ENCODE data around the gene DOK6.

DOK6 gene

DNA sequence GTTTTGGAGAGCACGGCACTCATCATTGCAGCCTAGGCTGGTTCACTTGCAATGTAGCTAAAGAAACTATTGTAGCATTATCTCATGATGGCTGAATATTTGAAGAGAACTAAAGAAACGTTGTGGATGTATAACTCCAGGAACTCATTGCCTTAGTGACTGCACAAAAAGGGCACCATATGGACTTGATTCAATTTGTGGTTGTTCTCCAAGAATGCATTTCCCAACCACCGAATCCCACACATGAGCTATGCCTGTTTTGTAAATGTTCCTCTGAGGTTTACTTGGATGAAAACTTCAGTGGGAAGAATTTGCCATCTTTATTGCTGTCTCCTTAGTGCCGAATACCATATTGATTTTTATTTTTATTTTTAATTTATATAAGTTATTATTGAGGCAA, 43.5 kb downstream of the DOK6 start:
- DNase-seq: no peak

DNA sequence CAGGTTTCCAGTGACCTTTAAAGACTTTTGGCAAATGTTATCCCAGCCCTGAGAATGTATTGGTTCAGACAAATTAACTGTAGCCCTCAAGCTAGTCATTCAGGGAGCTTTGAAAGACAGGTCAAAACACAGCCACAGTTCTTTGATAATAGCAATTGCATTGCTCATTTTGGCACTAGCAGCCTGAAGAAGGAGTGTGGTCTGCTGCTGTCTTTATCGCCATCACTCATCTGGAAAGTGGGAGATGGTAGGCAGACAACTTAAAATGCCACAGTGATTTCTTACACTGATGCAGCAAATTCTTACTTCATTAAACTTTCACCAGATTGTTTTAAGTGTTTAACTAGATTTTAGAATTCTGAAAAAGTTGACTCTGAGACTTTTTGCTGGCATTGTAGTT, 47.2 kb downstream of the DOK6 start:
- no peak for DNase-seq

DNA sequence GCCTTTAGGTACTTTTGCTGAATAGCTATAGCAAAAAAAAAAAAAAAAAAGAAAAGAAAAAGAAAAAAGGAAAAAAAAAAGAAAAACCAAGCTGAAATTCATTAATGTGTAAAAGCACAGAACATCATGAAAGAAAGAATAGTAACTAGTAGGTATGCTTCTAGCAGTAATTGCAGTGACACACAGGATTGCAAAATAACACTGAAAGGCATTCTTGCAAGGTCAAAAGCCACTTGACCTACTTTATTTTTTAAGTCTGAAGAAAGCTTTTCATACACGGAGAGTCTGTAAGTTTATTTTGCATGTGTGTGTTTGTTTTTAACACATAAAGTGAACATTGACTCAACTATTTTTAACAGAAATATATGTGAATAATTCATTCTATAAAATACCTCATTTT, 54.4 kb downstream of the DOK6 start:
- no peak for DNase-seq

DNA sequence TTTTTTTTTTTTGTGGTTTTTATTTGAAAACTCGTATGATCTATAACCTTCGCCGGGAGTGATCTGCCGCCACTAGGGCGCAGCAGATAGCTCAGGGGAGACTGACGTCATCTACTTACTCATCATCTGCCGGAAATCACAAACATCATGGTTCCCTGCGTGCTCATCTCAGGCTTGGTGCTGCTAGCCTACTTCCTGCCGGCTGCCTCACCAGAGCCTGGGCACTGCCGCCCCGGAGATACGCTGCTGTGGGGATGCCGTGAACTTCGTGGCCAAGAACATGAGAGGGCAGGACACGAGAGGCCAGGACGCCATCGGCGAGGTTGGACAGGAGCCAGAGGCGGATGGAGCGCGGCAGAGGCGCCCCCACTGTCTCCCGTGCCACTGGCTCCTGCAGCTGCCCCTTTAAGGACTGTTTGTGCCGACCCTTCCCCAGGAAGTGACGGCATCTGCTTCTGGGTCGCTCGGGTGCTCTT, 68.8 kb downstream of the DOK6 start:
- peak; percentile 43 for DNase-seq

DNA sequence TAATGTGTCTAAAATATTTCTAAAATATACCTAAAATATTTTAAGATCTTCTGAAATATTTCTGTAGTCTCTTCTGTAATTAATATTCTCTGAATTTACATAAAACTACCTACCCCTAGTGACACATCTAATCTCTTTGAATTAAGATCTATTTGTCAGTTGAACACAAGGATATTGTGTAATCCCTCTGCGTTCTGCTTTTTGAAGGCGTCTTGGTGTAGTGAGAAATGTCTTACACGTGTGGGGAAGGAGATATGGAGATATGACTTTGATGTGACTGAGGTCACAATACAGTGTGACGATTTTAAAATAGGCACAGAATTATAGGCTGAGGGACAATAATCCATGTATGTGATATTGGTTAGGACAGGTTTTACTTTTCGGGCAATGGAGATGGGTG, 79.8 kb downstream of the DOK6 start:
- no peak for DNase-seq

DNA sequence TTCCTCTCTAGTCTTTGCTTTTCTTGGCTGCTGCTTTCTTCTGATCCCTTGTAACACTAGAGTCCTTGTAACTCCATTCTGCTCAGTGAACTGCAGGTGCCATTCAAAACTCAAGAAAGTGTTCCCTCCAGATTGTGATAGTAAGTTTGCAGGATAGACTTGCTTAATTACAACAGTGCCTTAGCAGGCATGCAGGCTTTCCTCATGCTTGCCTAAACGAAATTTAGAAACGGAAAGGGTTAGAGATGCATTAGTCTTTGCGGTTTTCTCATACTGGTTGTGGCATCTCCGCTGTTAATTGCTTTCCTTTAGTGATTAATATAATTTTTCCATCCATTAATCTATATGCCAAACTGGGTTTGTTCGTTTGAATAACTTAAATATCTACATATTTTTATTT, 82.9 kb downstream of the DOK6 start:
- no peak for DNase-seq

DNA sequence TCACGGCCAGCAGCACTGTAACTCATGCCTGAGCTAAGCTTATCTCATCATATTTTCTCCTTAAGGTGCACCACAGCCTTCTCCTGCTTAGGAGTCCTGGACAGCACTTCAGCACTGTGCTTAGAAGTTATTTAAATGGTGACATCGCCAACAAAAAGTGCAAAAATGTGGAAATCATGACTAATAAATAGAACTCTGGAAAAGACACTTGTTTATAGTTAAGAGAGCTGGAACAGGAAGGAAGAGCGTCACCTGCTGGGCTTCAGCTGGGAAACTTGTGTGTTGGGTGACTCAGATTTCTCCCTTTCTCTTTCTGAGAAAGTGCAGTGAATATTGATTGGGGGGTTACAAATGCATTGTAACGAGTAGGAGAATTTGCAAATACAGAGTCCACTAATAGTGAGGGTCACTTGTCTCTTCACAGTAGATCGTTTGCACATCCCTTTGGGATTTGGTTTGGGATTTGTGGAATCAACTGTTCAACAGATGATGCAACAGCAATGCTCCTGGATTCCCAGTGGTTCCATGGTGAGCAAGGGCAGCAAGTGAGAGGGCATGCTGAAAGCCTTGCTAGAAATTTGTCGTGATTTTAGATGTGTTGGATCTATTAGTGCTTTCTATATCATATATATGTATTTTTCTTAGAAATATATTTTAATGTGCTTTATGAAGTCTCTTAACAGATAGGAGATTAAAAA, 84.2 kb downstream of the DOK6 start:
- DNase-seq: no peak

DNA sequence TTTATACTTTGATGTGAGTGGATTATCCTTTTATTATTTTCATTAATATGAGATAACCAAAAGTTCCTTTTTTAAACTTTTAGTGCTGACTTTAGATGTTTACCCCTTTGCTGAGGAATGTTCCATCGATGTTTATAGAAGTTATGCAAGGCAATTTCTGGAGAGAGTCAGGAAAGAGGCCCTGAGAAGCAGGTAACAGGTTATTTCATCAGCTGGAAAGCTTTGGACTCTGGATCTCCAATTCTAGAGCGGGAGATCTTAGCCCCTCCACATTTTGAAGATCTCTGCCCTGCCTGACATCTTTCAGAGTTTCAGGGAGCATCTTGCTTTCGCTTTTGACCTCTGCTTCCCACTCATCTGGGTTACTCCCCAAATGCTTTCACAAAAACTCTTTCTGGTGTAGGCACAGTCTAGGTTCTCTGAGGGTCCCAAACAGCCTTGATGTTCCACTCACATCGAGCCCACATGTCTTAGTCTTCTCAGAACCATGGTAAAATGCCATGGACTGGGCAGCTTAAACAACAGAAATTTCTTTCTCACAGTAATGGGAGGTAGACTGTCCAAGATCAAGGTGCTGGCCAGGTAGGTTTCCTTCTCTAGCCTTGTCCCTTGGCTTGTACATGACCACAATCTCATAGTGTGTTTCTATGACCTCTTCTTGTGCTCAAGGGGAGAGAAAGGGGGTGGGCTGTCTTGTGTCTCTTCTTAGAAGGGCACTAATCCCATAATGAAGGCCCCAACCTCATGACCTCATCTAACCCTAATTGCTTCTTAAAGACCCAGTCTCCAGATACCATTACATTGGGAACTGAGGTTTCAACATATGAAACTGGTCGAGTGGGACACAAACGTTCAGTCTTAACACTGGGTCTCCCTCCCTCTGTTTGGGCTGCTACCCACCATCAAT, 87.1 kb downstream of the DOK6 start:
- no peak for DNase-seq

DNA sequence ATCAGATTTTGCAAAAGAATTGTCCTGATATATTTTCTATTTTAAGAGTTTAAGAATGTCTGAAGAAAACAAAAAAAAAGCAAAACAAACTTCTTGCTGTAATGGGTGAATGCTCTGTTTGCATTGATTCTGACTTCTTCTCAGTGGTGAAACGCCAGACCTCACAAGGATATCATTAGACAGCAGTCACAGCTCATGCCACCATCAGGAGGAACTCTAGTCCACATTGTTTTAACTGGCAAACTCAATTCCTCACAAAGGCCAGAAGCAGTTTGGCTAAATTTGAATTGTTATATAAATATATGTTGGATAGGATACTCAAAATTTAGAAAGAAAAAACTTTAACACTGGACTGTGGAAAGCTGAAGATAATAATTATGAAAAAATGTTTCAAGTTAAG, 89.4 kb downstream of the DOK6 start:
- DNase-seq: no peak

DNA sequence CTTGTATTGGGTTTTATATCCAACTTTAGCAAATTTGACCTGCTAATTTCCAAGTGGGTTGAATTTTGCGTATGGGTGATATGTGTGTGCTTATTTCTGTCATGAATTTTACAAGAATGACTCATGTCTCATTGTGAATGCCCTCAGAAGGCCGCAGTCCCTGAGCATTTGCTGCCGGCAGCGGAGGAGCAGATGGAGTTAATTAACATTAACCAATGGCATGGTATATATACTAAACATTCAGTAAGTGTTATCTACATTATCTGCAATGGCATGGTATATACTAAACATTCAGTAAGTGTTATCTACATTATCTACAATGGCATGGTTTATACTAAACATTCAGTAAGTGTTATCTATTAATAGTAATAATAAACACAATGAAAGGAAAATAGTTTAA, 90.1 kb downstream of the DOK6 start:
- no peak for DNase-seq

DNA sequence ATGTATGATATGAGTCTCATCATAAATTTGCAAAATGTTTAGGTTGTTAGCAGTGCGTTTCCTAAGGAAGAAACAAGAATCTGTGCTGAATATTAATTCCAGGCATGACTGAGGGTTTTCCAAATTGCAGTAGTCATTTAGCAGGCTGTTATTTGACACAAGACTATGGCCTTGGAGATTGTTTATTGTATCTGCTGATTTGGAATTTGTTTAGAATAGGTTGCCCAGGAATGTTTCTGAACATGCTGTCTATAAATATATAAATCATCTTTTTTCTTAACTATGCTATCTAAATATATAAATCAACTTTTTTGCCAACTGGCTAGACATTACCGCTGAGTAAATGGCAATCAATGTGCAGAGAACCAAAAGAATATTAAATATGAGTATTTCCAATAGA, 90.9 kb downstream of the DOK6 start:
- DNase-seq: no peak

DNA sequence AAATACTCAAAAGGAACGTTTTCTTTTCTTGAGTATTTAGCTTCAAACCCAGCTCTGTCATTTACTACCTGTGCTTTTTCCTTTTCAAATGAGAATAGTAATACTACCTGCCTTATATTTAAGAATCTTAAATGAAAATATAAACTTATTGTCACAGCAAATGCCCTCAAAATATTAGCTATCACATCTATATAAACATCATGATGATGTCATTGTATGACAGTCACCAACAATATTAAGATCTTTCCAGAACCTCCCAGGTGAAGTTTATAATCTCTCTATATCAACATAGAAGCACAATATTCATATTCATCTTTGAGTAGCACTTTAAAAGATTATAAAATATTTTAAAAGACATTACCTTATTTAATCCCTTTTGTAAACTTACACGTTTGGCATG, 92.2 kb downstream of the DOK6 start:
- DNase-seq: no peak

DNA sequence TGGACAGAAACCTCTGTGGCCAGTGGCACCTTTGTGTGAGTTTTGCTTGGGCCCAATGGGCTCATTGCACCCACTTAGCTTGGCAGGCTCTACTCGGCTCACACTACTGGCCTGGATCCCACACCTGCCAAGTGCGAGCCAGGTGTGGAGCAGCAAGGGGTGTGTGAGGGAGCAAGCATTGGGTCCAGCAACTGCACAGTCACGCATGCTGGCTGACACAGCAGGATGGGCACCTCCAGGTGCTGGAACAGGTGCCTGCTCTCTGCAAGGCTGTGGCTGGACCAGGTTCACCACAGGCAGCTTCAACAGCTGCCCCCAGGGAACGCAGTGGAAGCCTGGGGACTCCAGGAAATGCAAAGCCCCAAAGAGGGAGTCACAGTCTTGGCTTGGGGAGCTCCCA, 94.2 kb downstream of the DOK6 start:
- DNase-seq: no peak

DNA sequence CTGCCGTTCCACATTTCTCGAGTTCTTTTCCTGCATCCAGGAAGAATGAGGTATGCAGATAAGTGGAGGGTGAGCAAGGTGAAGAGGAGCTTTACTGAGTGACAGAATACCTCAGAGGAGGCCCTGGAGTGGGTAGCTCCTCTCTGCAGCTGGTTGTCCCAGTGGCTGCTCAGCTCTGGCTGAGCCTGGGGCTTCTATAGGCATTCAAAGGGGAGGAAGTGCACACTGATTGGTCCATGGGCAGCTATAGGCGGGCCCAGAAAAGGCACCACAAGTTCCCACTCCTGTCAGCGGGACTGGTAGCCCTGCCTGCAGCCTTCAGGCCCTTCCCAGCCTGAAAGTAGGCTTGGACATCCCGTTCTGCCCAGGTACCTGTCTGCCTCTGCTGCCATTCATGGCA, 94.7 kb downstream of the DOK6 start:
- no peak for DNase-seq

DNA sequence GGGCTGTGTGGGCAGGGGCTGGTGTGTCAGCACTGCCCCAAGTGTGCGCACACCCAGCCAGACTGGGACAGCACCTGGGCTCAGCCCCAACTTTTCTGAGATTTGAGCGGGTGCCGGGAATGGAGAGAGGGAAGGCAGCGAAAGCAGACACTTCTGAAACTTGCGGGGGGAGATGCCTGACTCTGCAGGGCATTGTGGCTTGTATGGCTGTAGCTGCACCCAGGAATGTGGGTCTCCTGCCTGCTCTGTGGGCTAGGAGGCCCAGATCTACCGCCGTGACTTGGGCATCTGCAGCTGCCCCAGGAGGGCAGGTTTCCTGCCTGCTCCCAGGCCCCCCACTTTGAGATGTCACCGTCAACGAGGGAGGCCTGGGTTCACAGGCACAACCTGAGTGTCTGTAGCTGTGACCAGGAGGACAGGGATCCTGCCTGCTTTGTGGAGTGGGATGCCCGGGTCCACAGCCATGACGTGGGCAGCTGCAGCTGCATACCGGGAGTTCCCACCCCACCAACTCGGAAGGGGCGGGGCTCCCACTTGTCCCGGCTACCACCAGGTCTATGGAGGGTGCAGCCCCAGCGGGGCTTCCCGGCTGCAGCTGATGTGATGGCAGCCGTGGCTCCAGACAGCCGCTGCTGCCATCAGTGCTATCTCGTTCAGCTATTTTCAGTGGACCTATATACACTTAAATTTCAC, 95.3 kb downstream of the DOK6 start:
- no peak for DNase-seq

DNA sequence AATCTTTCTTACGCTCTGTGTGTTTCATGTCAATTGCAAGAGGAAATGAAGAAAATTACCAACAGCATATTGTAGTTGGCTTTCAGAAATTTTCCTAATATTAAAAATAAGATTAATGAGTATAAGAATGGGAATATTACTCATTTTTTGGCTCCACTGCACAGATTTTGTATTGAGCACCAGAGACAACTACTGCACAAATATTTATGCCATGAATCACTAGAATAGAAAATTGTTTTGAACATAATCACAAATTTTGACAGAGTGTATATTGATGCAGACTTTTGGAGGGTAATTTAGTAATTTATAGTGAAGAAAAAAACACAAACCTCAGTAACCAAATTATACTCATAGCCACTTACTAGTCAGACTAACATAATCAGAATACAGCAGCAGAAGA, 118.3 kb downstream of the DOK6 start:
- DNase-seq: no peak

DNA sequence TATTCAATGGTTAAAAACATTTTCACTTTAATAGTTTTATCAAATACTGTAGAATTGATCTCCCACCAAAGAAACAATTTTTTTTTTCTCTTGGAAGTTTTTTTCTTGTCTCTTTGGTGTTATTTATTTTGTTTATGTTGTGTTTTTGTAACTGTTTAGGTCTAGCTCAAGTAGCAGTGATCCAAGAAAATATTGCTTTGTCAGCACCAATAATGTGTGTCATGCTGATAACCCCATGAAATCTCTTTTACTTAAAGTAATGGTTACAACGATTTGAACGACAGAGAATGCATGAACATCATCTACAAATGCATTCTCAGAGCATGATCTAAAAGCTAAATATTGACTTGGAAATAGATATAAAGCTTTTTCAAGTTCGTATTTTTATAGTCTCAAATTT, 122.9 kb downstream of the DOK6 start:
- DNase-seq: no peak

DNA sequence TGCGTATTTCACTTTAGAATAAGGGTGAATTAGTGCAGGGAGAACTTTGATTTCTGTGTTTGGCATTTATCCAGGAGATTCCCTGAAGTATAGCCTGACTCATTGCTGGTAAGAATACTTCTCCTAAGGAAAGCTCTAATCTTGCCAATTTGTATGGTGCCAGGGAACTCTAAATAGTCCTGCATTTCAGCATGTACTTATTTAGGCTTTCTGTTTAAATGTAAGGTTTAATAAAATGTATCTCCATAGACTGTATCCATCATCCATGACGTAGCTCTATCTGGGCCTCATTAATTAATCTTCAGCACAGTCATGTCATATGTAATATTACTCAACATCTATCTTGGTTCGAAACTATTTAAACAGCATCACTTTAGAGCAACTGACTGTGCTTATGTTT, 127.7 kb downstream of the DOK6 start:
- DNase-seq: no peak

DNA sequence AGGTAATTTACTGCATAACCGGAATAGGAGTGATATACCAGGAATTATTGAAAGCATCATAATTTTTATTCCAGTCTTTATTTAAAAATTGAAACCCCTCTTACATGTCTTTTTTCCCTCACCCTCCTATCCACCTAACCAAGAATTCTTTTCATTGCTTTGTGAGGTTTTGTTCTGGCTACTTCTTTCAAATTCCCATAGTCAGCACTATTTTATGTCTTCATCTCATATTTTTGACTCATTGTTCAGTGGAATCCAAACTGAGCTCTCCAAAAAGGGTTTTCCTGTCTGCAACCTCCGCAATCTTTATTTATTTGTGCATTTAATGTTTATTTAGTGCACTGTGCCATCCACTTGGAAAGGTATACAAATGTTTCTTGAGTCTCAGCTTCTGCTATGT, 128.5 kb downstream of the DOK6 start:
- DNase-seq: no peak

DNA sequence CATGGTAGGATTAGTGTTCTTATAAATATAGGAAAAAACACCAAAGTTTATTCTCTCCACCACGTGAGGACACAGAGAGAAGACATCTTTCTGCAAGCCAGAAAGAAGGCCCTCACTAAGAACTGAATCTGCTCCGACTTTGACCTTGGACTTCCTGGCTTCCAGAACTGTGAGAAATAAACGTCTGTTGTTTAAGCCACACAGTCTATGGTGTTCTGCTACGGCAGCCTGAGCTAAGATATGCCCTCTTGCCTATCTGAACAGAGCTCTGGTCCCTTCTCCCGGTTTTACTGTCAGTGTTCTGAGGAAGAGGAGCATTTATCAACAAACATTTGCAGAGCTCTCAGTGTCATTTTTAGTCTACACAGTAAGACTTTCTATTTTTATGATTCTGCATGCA, 131.3 kb downstream of the DOK6 start:
- DNase-seq: no peak

DNA sequence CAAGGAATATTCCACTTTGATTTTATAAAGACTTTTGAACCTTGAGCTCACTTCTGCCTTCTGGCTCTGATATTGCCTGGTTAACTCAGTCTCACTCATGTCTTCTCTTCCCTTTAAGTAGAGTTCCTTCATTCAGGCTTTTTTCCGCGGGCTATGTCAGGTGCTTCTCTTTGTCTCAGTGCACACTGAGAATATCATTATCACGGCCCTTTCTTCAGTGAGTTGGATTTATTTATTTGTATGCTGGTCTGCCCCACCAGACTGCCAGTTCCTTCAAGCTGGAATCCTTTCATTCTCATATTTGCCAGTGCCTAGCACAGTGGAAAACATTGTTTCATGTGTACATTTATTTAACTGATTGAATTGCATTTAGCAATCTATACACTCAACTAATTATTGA, 136.5 kb downstream of the DOK6 start:
- no peak for DNase-seq

DNA sequence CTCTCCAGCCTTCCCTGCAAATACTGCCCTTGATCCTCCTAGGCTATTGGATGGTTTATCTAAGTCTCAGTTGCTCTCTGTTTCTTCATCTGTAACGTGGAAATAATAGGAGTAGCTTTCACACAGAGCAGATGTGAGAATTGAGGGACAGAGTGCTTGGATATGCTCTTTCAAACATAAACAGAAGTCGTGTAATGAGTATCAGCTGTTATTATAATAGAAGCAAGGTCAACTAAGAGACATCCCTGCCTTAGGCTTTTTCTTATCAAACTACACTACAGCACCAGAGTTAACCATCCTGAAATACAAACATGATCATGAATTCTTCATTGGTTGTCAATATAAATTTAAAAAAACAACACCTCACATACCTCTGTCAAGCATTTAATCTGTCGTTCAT, 138.2 kb downstream of the DOK6 start:
- DNase-seq: no peak

DNA sequence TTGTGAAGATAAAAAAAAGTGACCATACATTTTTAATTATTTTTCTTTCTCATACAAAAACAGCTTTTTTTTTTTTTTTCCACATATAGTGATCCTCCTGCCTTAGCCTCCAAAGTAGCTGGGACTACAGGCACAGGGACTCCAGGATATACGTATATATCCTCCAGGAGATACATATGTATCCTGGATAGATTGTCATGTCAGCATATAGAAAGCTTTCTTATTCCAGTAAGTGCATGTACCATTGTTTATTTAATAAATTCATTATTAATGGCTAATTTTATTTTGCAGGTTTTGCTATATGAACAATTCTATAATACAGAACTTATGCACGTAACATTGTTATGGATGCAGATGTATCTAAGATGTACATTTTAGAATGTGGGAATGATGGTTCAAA, 138.7 kb downstream of the DOK6 start:
- no peak for DNase-seq

DNA sequence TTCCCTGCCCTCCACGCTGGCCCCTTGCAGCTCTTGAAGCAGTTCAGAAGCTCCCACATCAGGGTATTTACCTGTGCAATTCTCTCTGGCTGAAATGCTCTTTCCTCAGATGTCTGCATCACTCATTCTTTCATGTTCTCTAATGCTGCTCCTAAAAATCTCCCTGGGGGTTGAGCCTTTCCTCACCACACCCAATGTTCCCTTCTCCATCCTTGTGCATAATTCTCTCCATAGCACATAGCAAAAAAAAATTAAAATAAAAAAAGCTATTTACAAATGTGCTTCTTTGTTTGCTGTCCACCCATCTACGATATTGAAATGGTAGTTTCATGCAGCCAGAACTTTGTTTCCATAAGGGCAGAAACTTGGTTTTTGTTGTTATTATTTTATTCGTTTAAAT, 155.5 kb downstream of the DOK6 start:
- DNase-seq: no peak
